Measurements from ENCODE around the gene MAGI2.

DNA sequence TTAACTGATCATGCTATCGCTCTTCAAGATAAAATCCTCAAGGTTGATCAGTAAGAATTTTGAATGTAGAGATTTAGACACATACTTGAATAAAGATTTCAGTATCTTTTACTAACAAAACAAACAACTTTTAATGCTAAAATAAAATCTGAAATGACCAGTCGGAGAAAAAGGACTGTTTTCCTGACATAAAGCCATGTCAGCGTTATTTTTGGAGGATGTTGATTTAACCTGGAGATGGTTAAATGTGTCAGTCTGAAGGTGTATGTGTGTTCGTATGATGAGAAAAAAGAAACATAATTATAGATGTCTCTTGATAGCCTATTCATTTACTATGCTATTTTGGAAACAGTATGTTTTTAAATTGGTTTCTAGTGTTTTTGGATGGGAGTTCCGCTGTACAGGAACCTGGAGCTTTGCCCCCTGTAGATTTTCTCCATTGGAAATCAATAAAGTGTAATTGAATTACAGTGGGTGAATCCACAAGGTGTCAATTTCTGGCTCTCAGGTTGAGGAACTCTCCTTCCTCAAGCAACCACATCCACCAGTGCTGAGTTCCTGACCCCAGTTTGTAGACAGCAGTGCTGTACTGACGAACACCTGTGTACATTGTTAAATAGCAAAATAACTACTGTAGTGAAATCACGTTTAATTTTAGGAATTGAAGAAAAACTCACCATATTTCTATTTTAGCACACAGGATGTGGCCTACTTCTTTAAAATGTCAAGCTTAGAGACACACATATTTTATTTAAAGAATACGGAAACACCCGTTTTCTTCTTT, 670.1 kb downstream of the MAGI2 start:
- TF ChIP-seq POLR2AphosphoS5 (IDR thresholded peaks at IDR 0.05; ENCODE audit: low read depth, low read length) (no peak), POLR2A (IDR thresholded peaks at IDR 0.05; ENCODE audit: low read depth, low read length) (no peak), TAF1 (IDR thresholded peaks at IDR 0.05; ENCODE audit: low read depth, low read length) (no peak), POU2F2 (IDR thresholded peaks at IDR 0.05; ENCODE audit: low read depth, low read length) (no peak), PAX5 (IDR thresholded peaks at IDR 0.05; ENCODE audit: insufficient read depth, low read length, severe bottlenecking) (no peak)

All from GM12891 (cell line).